ENCODE results near the gene ATXN7. TPM values are rescaled to one million over a fixed set of nuclear protein-coding genes. Genes with fewer than 3 reads are reported as not detected.
A peak's percentile ranks its signal among the peaks of the same experiment; 100 is the strongest.

The ATXN7 gene
- total and polyA plus RNA-seq, 2 of the 13 experiments (the other 11 are each of a cell fraction or from before 2014, with no cell fraction given): 13.8 to 20.0 TPM

DNA sequence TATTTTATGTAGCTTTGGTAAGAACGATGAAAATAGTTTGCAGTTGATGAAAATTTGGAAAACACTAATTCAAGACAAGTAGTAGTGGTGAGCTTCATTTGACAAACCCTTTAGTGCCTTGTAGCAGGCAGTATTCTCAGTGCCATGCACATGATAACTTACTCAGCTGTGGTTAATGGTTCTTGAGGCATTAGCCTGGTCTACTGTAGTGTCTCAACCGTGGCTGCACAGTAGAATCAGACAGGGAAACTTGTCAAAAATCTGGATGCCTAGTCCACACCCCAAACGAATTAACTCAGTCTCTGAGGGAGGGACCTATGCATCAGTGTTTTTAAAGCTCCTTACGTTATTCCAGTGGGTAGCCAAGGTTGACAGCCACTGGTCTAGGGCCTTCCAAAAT, 114.2 kb downstream of the ATXN7 start:
- FAIRE-seq: no peak
- H2AFZ ChIP-seq (ENCODE audit: low read length): no peak overlapping the region
- H3K36me3 ChIP-seq (replicated peaks in 1 of 2; ENCODE audit: control insufficient read depth in 1 of 2, insufficient read depth in 2 of 2, low read length in 2 of 2): peaks cover 15 to 32% of the 10 kb centered on the region in 2 experiments
- DNase-seq (ENCODE audit: low spot score): no peak
- ATAC-seq: no peak
- TF ChIP-seq RBM22 (optimal IDR thresholded peaks at IDR 0.05; ENCODE audit: low read length): peak; percentile 22
- TF ChIP-seq SMYD3 (CRISPR knock-in tag; IDR thresholded peaks at IDR 0.05): no peak
- no peak for TF ChIP-seq RXRB (CRISPR knock-in tag; IDR thresholded peaks at IDR 0.05; ENCODE audit: borderline replicate concordance)
- TF ChIP-seq HDAC2 (CRISPR knock-in tag; IDR thresholded peaks at IDR 0.05): no peak
- TF ChIP-seq ZNF235 (CRISPR knock-in tag; IDR thresholded peaks at IDR 0.05; ENCODE audit: borderline replicate concordance): no peak
- no peak for TF ChIP-seq ZFAT (CRISPR knock-in tag; conservative IDR thresholded peaks at IDR 0.05)
- TF ChIP-seq ZNF792 (CRISPR knock-in tag; IDR thresholded peaks at IDR 0.05): no peak
- H3K9me3 ChIP-seq (ENCODE audit: low read length): no peaks in the 10 kb centered on the region
- H3K27ac ChIP-seq (ENCODE audit: extremely low read length, insufficient read depth, low read length): no peak overlapping the region
- in situ Hi-C loops (cut with HindIII; ENCODE audit: extremely low pct_ligation_motif_present, low pct_unique_long_range_greater_than_20kb): no loop called here
- no TSS peak for BruUV-seq (replicated peaks)
- no peak overlapping the region for H3K4me3 ChIP-seq (replicated peaks in 1 of 3; ENCODE audit: insufficient read depth in 1 of 3, low read depth in 2 of 3, low read length in 3 of 3)
- ChIA-PET POLR2A (interaction anchor here (2.6 kb wide), 1 partner anchor 10 kb away, joined by 11 read pairs; no protein-coding TSS in a partner anchor), CTCF (ENCODE audit: low intra/inter-chr PET ratio, low total read pairs) (no interaction called here)
- H3K4me2 ChIP-seq (ENCODE audit: low read depth, low read length): no peak overlapping the region
- no peaks in the 10 kb centered on the region for H4K20me1 ChIP-seq (ENCODE audit: insufficient read depth, low read length)
- H3K4me1 ChIP-seq (ENCODE audit: insufficient read depth, low read length): peaks cover 19% of the 10 kb centered on the region
- intact Hi-C loops (cut with micrococcal nuclease; ENCODE audit: unreplicated experiment): no loop called here
- peaks cover 40% of the 10 kb centered on the region for H3K79me2 ChIP-seq (ENCODE audit: insufficient read depth, low read length)
- no peak overlapping the region for H3K9ac ChIP-seq (ENCODE audit: insufficient read depth, low read depth, low read length)
- WGBS (ENCODE audit: low lambda C conversion rate): 97% methylated on average over 4 of the region's 4 CpGs
- no peaks in the 10 kb centered on the region for H3K27me3 ChIP-seq (ENCODE audit: control insufficient read depth in 1 of 2, insufficient read depth in 2 of 2, low read length in 2 of 2)

DNA sequence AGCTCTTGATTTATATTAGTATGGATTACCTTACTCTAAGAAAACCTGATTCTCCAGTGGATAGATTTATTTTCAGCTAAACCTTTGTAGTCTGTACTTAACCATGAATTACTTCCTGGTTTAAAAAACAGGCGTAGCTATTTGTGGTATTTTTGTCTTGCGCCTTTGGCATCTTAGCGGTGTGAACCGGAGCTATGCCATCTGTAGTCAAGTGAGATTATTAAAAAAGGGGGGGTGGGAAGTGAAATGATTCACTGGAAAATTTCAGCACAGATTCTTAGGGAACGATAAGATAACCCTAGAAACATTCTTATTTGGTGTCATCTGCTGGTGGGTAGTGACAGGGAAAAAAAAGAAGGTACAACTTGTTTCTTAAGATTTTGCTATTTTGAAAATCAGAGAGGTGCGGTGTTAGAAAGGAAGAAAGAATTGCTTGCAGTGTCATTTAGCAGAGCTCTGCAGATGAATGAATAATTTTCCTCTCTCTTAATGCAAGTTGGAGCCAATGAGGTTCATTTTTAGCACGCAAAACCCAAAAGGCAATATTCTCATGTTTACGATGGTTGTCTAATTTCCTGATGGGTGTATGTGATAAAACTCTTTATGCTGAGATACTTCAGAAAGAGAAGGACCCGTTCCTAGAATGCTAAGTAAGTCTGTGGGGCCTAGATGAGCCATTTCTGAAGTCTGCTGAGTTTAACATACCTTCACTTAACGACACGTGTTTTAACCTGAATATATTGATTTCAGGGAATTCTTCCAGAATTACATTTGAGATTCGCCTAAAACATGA, 115.6 kb downstream of the ATXN7 start:
- ATAC-seq (no peak), DNase-seq (ENCODE audit: low spot score) (no peak), FAIRE-seq (no peak)
- CTCF ChIA-PET (ENCODE audit: low intra/inter-chr PET ratio, low total read pairs): no interaction called here
- Histone ChIP-seq H4K20me1 (ENCODE audit: insufficient read depth, low read length) (no peaks in the 10 kb centered on the region), H3K9ac (ENCODE audit: insufficient read depth, low read depth, low read length) (no peak overlapping the region), H3K79me2 (ENCODE audit: insufficient read depth, low read length) (peaks cover 26% of the 10 kb centered on the region), H3K27me3 (ENCODE audit: control insufficient read depth in 1 of 2, insufficient read depth in 2 of 2, low read length in 2 of 2) (no peaks in the 10 kb centered on the region), H2AFZ (ENCODE audit: low read length) (no peak overlapping the region), H3K4me2 (ENCODE audit: low read depth, low read length) (no peak overlapping the region), H3K27ac (ENCODE audit: extremely low read length, insufficient read depth, low read length) (no peak overlapping the region), H3K36me3 (replicated peaks in 1 of 2; ENCODE audit: control insufficient read depth in 1 of 2, insufficient read depth in 2 of 2, low read length in 2 of 2) (peaks cover 12 to 38% of the 10 kb centered on the region in 2 experiments), H3K4me1 (ENCODE audit: insufficient read depth, low read length) (peaks cover 17% of the 10 kb centered on the region), H3K9me3 (ENCODE audit: low read length) (no peaks in the 10 kb centered on the region), H3K4me3 (replicated peaks in 1 of 3; ENCODE audit: insufficient read depth in 1 of 3, low read depth in 2 of 3, low read length in 3 of 3) (no peak overlapping the region)
- POLR2A ChIA-PET: no interaction called here
- no TSS peak for BruUV-seq (replicated peaks)
- in situ Hi-C loops (cut with HindIII; ENCODE audit: extremely low pct_ligation_motif_present, low pct_unique_long_range_greater_than_20kb) (no loop called here), intact Hi-C loops (cut with micrococcal nuclease; ENCODE audit: unreplicated experiment) (no loop called here)
- WGBS (ENCODE audit: low lambda C conversion rate): 96% methylated on average over 12 of the region's 12 CpGs
- TF ChIP-seq ARNT (IDR thresholded peaks at IDR 0.05) (no peak), FOXC1 (CRISPR knock-in tag; IDR thresholded peaks at IDR 0.05; ENCODE audit: borderline replicate concordance) (no peak), THAP11 (CRISPR knock-in tag; IDR thresholded peaks at IDR 0.05) (no peak), ZNF569 (CRISPR knock-in tag; IDR thresholded peaks at IDR 0.05; ENCODE audit: borderline replicate concordance) (no peak), NFATC3 (CRISPR knock-in tag; IDR thresholded peaks at IDR 0.05) (no peak), KAT7 (CRISPR knock-in tag; IDR thresholded peaks at IDR 0.05; ENCODE audit: borderline replicate concordance) (no peak), TEF (CRISPR knock-in tag; IDR thresholded peaks at IDR 0.05) (no peak), KLF16 (CRISPR knock-in tag; IDR thresholded peaks at IDR 0.05) (no peak)
- TF ChIP-seq, protein P1, sequence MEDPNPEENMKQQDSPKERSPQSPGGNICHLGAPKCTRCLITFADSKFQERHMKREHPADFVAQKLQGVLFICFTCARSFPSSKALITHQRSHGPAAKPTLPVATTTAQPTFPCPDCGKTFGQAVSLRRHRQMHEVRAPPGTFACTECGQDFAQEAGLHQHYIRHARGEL (CRISPR knock-in tag; IDR thresholded peaks at IDR 0.05): no peak
- TF ChIP-seq, protein P2, sequence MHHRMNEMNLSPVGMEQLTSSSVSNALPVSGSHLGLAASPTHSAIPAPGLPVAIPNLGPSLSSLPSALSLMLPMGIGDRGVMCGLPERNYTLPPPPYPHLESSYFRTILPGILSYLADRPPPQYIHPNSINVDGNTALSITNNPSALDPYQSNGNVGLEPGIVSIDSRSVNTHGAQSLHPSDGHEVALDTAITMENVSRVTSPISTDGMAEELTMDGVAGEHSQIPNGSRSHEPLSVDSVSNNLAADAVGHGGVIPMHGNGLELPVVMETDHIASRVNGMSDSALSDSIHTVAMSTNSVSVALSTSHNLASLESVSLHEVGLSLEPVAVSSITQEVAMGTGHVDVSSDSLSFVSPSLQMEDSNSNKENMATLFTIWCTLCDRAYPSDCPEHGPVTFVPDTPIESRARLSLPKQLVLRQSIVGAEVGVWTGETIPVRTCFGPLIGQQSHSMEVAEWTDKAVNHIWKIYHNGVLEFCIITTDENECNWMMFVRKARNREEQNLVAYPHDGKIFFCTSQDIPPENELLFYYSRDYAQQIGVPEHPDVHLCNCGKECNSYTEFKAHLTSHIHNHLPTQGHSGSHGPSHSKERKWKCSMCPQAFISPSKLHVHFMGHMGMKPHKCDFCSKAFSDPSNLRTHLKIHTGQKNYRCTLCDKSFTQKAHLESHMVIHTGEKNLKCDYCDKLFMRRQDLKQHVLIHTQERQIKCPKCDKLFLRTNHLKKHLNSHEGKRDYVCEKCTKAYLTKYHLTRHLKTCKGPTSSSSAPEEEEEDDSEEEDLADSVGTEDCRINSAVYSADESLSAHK (CRISPR knock-in tag; IDR thresholded peaks at IDR 0.05; ENCODE audit: borderline replicate concordance): no peak

All from HepG2 (cell line).